H9 (cell line): Measurements from ENCODE around the gene DGKG. TPM values are rescaled to one million over a fixed set of nuclear protein-coding genes. Genes with fewer than 3 reads are reported as not detected.
A peak's percentile ranks its signal among the peaks of the same experiment; 100 is the strongest.

Source experiments
- DNase-seq: peaks from one replicate; pipeline ENCODE4 v3.0.0-alpha.2; 2017
- H2AFZ ChIP-seq: one replicate; pipeline ENCODE4 v1.6.1; 2013; ENCODE audit warnings: mild to moderate bottlenecking, low read length, control low read depth, moderate library complexity
- H2AK5ac ChIP-seq: 2 replicates; pipeline ENCODE4 v1.6.1; 2013; ENCODE audit warnings: low read length, control low read depth, mixed read lengths; ENCODE audit not compliant: insufficient read length
- H2BK120ac ChIP-seq: one replicate; pipeline ENCODE4 v1.6.1; 2013; ENCODE audit warnings: low read depth, mild to moderate bottlenecking, low read length, control low read depth, inconsistent platforms; ENCODE audit not compliant: poor library complexity, severe bottlenecking
- H2BK12ac ChIP-seq: 2 replicates; pipeline ENCODE4 v1.6.1; 2013; ENCODE audit warnings: low read length, control low read depth, mixed read lengths, low read depth; ENCODE audit not compliant: insufficient read length
- H2BK15ac ChIP-seq: 2 replicates; pipeline ENCODE4 v1.6.1; 2013; ENCODE audit warnings: low read depth, low read length, control low read depth
- H2BK20ac ChIP-seq: one replicate; pipeline ENCODE4 v1.6.1; 2013; ENCODE audit warnings: low read depth, mild to moderate bottlenecking, low read length, control low read depth, inconsistent platforms; ENCODE audit not compliant: poor library complexity, severe bottlenecking
- H2BK5ac ChIP-seq: 2 replicates; pipeline ENCODE4 v1.6.1; 2013; ENCODE audit warnings: low read length, control low read depth, mixed read lengths; ENCODE audit not compliant: insufficient read length
- H3K14ac ChIP-seq: 2 replicates; pipeline ENCODE4 v1.6.1; 2013; ENCODE audit warnings: low read length, control low read depth; ENCODE audit not compliant: insufficient read depth
- H3K18ac ChIP-seq: 2 replicates; pipeline ENCODE4 v1.6.1; 2013; ENCODE audit warnings: low read depth, mild to moderate bottlenecking, mixed read lengths, low read length, control low read depth; ENCODE audit not compliant: insufficient read length
- H3K23ac ChIP-seq: 2 replicates; pipeline ENCODE4 v1.6.1; 2013; ENCODE audit warnings: low read length, control low read depth, mixed read lengths, low read depth; ENCODE audit not compliant: insufficient read length
- H3K23me2 ChIP-seq: 2 replicates; pipeline ENCODE4 v1.6.1; 2013; ENCODE audit warnings: low read depth, mild to moderate bottlenecking, mixed read lengths, low read length, control low read depth; ENCODE audit not compliant: insufficient read length, poor library complexity, severe bottlenecking
- H3K27ac ChIP-seq: 2 replicates; pipeline ENCODE4 v1.5.1; 2013; ENCODE audit warnings: low read length, control low read depth, mixed read lengths, low read depth; ENCODE audit not compliant: insufficient read length
- H3K27me3 ChIP-seq: 2 replicates; pipeline ENCODE4 v1.6.1; 2013; ENCODE audit warnings: low read length, control low read depth, inconsistent platforms; ENCODE audit not compliant: insufficient read depth
- H3K4ac ChIP-seq: 2 replicates; pipeline ENCODE4 v1.6.1; 2013; ENCODE audit warnings: low read depth, mild to moderate bottlenecking, control low read depth, inconsistent platforms, low read length, moderate library complexity
- H3K4me1 ChIP-seq: 2 replicates; pipeline ENCODE4 v1.6.1; 2013; ENCODE audit warnings: low read length, control low read depth, inconsistent platforms; ENCODE audit not compliant: insufficient read depth
- H3K4me2 ChIP-seq: 2 replicates; pipeline ENCODE4 v1.6.1; 2013; ENCODE audit warnings: low read length, control low read depth, mixed read lengths; ENCODE audit not compliant: insufficient read length, insufficient read depth
- H3K56ac ChIP-seq: 2 replicates; pipeline ENCODE4 v1.6.1; 2013; ENCODE audit warnings: low read depth, mild to moderate bottlenecking, mixed read lengths, low read length, control low read depth; ENCODE audit not compliant: insufficient read length
- H3K79me1 ChIP-seq: 2 replicates; pipeline ENCODE4 v1.6.1; 2013; ENCODE audit warnings: low read depth, mild to moderate bottlenecking, moderate library complexity, low read length, control low read depth, inconsistent platforms; ENCODE audit not compliant: insufficient read depth, poor library complexity, severe bottlenecking
- H3K79me2 ChIP-seq: 2 replicates; pipeline ENCODE4 v1.6.1; 2013; ENCODE audit warnings: low read length, control low read depth, inconsistent platforms; ENCODE audit not compliant: insufficient read depth
- H3K9ac ChIP-seq: 2 replicates; pipeline ENCODE4 v1.6.1; 2013; ENCODE audit warnings: low read length, control low read depth, mixed read lengths; ENCODE audit not compliant: insufficient read length; ENCODE audit errors: extremely low read depth
- H3K9me3 ChIP-seq: one replicate; pipeline ENCODE4 v1.6.1; 2013; ENCODE audit warnings: low read depth, low read length, inconsistent platforms; ENCODE audit not compliant: control insufficient read depth
- H3T11ph ChIP-seq: one replicate; pipeline ENCODE4 v1.6.1; 2013; ENCODE audit warnings: mild to moderate bottlenecking, low read length, control low read depth, inconsistent platforms
- H4K20me1 ChIP-seq: one replicate; pipeline ENCODE4 v1.6.1; 2013; ENCODE audit not compliant: control insufficient read depth, insufficient read length, insufficient read depth
- H4K5ac ChIP-seq: 2 replicates; pipeline ENCODE4 v1.6.1; 2013; ENCODE audit warnings: low read depth, mild to moderate bottlenecking, mixed read lengths, low read length, control low read depth; ENCODE audit not compliant: insufficient read length
- H4K8ac ChIP-seq: replicated peaks from 2 replicates; pipeline ENCODE4 v1.6.1; 2013; ENCODE audit warnings: low read length, control low read depth, mixed read lengths, low read depth; ENCODE audit not compliant: insufficient read length
- H4K91ac ChIP-seq: 2 replicates; pipeline ENCODE4 v1.6.1; 2013; ENCODE audit warnings: low read depth, mild to moderate bottlenecking, moderate library complexity, mixed read lengths, low read length, control low read depth; ENCODE audit not compliant: insufficient read length
- H3K27ac Mint-ChIP-seq, 3 experiments: 2 replicates in 2 of 3; 3 replicates in 1 of 3; pipeline ENCODE4 v1.8.0; 2020 to 2021; ENCODE audit warnings: mixed read lengths in 3 of 3, mild to moderate bottlenecking in 1 of 3, moderate library complexity in 1 of 3
- H3K27me3 Mint-ChIP-seq: 2 replicates; pipeline ENCODE4 v1.8.0; 2021; ENCODE audit warnings: low read depth, mild to moderate bottlenecking, moderate library complexity, mixed read lengths
- H3K36me3 Mint-ChIP-seq, 3 experiments: 2 replicates in 2 of 3; 3 replicates in 1 of 3; pipeline ENCODE4 v1.8.0; 2020 to 2021; ENCODE audit warnings: low read depth in 3 of 3, mixed read lengths in 3 of 3; ENCODE audit not compliant: insufficient read depth in 1 of 3
- H3K4me1 Mint-ChIP-seq, 2 experiments: 2 replicates each; pipeline ENCODE4 v1.8.0; 2020; ENCODE audit warnings: mixed read lengths in 2 of 2
- H3K4me3 Mint-ChIP-seq, 2 experiments: 2 replicates in 1 of 2; 3 replicates in 1 of 2; pipeline ENCODE4 v1.8.0; 2020 to 2021; ENCODE audit warnings: mild to moderate bottlenecking in 2 of 2, mixed read lengths in 2 of 2, moderate library complexity in 1 of 2
- H3K9me3 Mint-ChIP-seq, 2 experiments: 2 replicates in 1 of 2; 3 replicates in 1 of 2; pipeline ENCODE4 v1.8.0; 2020; ENCODE audit warnings: mild to moderate bottlenecking in 2 of 2, mixed read lengths in 2 of 2, moderate library complexity in 1 of 2
- CTCF ChIP-seq: fragments of 200-600 bp; sonication (generic); conservative IDR thresholded peaks from 3 replicates; pipeline ENCODE4 v1.8.0; 2021; ENCODE audit warnings: antibody characterized with exemption, mild to moderate bottlenecking
- WGBS: extraction: QIAGEN DNeasy Blood & Tissue Kit; methylation state at CpG from one replicate; pipeline ENCODE4 v1.1.7; 2013; ENCODE audit warnings: missing lambda C conversion rate, low lambda C conversion rate, mixed read lengths; ENCODE audit not compliant: insufficient read length; ENCODE audit errors: extremely low coverage; 5-methylcytosine and 5-hydroxymethylcytosine counted together
- total RNA-seq: library from RNA; stranded (reverse); gene quantifications from 2 replicates; pipeline ENCODE4 v1.2.1, GENCODE V29; 2021

Gene DGKG
- total RNA-seq, 1 experiment from 2014 or later: not detected

- no peak overlapping the region for H2AFZ ChIP-seq
- WGBS: no CpG with 5 or more reads among the region's 8 CpGs
- no peaks in the 10 kb centered on the region for H3K4me1 Mint-ChIP-seq
These were observed 209.7 kb downstream of the DGKG start for GRCh38 chr3:186152361-186152798.

More at GRCh38 chr3:186152361-186152798, 209.7 kb downstream of the DGKG start:
- Mint-ChIP-seq H3K27me3 (peaks cover 52% of the 10 kb centered on the region), H3K4me3 (no peak overlapping the region), H3K27ac (no peak overlapping the region), H3K9me3 (no peaks in the 10 kb centered on the region), H3K36me3 (peaks cover 0 to 1% (median 0%) of the 10 kb centered on the region in 3 experiments; a peak in 2 of 7 replicates)
- Histone ChIP-seq H3K23me2 (no peaks in the 10 kb centered on the region), H2BK15ac (no peak overlapping the region), H3K18ac (peak overlapping the region; percentile 48), H3K9me3 (no peaks in the 10 kb centered on the region), H2BK12ac (no peak overlapping the region), H4K20me1 (no peaks in the 10 kb centered on the region), H4K91ac (no peak overlapping the region), H3K79me2 (no peaks in the 10 kb centered on the region), H2AK5ac (no peak overlapping the region), H3K79me1 (no peaks in the 10 kb centered on the region), H3K14ac (no peak overlapping the region; the same call in 1 of the 2 replicates), H3K9ac (no peak overlapping the region), H3K4ac (no peak overlapping the region), H3K4me1 (no peaks in the 10 kb centered on the region; the same call in 1 of the 2 replicates), H3T11ph (no peak overlapping the region), H2BK5ac (no peak overlapping the region), H4K5ac (no peak overlapping the region), H4K8ac (no peak overlapping the region), H3K4me2 (no peak overlapping the region), H3K23ac (no peak overlapping the region), H3K56ac (no peak overlapping the region), H2BK120ac (no peak overlapping the region), H2BK20ac (no peak overlapping the region), H3K27ac (no peak overlapping the region), H3K27me3 (no peaks in the 10 kb centered on the region)
- DNase-seq: no peak
- no peak for TF ChIP-seq CTCF
